Panc1 (cell line): ENCODE data around the gene KCTD15.

Experiments
- POLR2AphosphoS5 ChIP-seq: IDR thresholded peaks from 2 replicates; pipeline ENCODE4 v1.6.1; 2012; ENCODE audit warnings: mild to moderate bottlenecking, low read depth, low read length, moderate library complexity
- SIN3A ChIP-seq: IDR thresholded peaks from 2 replicates; pipeline ENCODE4 v1.6.1; 2012; ENCODE audit warnings: low read depth, mild to moderate bottlenecking, low read length, moderate library complexity, borderline replicate concordance; ENCODE audit not compliant: insufficient read depth
- TCF7L2 ChIP-seq: IDR thresholded peaks from 2 replicates; pipeline ENCODE4 v1.6.1; 2011; ENCODE audit warnings: mild to moderate bottlenecking, low read depth, low read length, inconsistent platforms
- TF ChIP-seq, protein P1 (sequence below): fragments of 450-650 bp; IDR thresholded peaks from 2 replicates; pipeline ENCODE4 v1.5.1; 2017; ENCODE audit warnings: mild to moderate bottlenecking
- TF ChIP-seq, protein P2 (sequence below), 2 experiments: IDR thresholded peaks; 2 replicates each; pipeline ENCODE4 v1.6.1; 2011 to 2012; ENCODE audit warnings: low read depth in 2 of 2, control low read depth in 1 of 2, low read length in 1 of 2, mild to moderate bottlenecking in 1 of 2, moderate library complexity in 1 of 2; ENCODE audit not compliant: insufficient read depth in 1 of 2

GRCh38 chr19:33752945-33753344 lies 43.7 kb upstream of the KCTD15 start:
- TF ChIP-seq, protein P1, sequence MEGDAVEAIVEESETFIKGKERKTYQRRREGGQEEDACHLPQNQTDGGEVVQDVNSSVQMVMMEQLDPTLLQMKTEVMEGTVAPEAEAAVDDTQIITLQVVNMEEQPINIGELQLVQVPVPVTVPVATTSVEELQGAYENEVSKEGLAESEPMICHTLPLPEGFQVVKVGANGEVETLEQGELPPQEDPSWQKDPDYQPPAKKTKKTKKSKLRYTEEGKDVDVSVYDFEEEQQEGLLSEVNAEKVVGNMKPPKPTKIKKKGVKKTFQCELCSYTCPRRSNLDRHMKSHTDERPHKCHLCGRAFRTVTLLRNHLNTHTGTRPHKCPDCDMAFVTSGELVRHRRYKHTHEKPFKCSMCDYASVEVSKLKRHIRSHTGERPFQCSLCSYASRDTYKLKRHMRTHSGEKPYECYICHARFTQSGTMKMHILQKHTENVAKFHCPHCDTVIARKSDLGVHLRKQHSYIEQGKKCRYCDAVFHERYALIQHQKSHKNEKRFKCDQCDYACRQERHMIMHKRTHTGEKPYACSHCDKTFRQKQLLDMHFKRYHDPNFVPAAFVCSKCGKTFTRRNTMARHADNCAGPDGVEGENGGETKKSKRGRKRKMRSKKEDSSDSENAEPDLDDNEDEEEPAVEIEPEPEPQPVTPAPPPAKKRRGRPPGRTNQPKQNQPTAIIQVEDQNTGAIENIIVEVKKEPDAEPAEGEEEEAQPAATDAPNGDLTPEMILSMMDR: no peak
- TF ChIP-seq POLR2AphosphoS5: no peak
- TF ChIP-seq, protein P2, sequence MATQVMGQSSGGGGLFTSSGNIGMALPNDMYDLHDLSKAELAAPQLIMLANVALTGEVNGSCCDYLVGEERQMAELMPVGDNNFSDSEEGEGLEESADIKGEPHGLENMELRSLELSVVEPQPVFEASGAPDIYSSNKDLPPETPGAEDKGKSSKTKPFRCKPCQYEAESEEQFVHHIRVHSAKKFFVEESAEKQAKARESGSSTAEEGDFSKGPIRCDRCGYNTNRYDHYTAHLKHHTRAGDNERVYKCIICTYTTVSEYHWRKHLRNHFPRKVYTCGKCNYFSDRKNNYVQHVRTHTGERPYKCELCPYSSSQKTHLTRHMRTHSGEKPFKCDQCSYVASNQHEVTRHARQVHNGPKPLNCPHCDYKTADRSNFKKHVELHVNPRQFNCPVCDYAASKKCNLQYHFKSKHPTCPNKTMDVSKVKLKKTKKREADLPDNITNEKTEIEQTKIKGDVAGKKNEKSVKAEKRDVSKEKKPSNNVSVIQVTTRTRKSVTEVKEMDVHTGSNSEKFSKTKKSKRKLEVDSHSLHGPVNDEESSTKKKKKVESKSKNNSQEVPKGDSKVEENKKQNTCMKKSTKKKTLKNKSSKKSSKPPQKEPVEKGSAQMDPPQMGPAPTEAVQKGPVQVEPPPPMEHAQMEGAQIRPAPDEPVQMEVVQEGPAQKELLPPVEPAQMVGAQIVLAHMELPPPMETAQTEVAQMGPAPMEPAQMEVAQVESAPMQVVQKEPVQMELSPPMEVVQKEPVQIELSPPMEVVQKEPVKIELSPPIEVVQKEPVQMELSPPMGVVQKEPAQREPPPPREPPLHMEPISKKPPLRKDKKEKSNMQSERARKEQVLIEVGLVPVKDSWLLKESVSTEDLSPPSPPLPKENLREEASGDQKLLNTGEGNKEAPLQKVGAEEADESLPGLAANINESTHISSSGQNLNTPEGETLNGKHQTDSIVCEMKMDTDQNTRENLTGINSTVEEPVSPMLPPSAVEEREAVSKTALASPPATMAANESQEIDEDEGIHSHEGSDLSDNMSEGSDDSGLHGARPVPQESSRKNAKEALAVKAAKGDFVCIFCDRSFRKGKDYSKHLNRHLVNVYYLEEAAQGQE (IDR thresholded peaks at IDR 0.05; ENCODE audit: insufficient read depth in 1 of 2, low read depth in 2 of 2, low read length in 1 of 2): no peak
- TF ChIP-seq TCF7L2: no peak
- TF ChIP-seq SIN3A: no peak
